Ovary (tissue), 3 donors: ENCODE measurements around the gene AUTS2.

Source experiments
- CTCF ChIP-seq, 3 donors: fragments of 450-650 bp in 2 of 3; fragments of 200-600 bp in 1 of 3; IDR thresholded peaks; one replicate each; pipeline versions ENCODE4 v1.5.1 to v1.8.0; 2016 to 2022; ENCODE audit warnings: antibody characterized with exemption in 3 of 3, mild to moderate bottlenecking in 1 of 3
- POLR2A ChIP-seq: fragments of 450-650 bp; IDR thresholded peaks from one replicate; pipeline ENCODE4 v1.6.1; 2017; ENCODE audit warnings: antibody characterized with exemption, mild to moderate bottlenecking, moderate library complexity
- donor health status: DM: no; HTN: no; CAD: no.

- TF ChIP-seq CTCF (IDR thresholded peaks at IDR 0.05) (no peak), POLR2A (no peak)
Observed at GRCh38 chr7:70285187-70285586, 686.9 kb downstream of the AUTS2 start.
